Bronchial epithelial cell (primary cell): ENCODE results near the gene RIN2. TPM values are rescaled to one million over a fixed set of nuclear protein-coding genes. Genes with fewer than 3 reads are reported as not detected.
A peak's percentile ranks its signal among the peaks of the same experiment; 100 is the strongest.
"Not testable (repeated sequence)": the region's sequence is repeated elsewhere in the genome, so short reads cannot be mapped to it uniquely, and the experiment has no call there.

Experiments
- DNase-seq: peaks from one replicate; pipeline ENCODE4 v3.0.0-alpha.2; 2010; ENCODE audit warnings: low read depth
- FAIRE-seq: peaks from 2 replicates; lab custom pipeline; 2011; peaks lifted over from hg19 to GRCh38; lab: Jason Lieb, UNC
- H3K27me3 ChIP-seq: 2 replicates; pipeline ENCODE4 v1.5.1; 2011; ENCODE audit warnings: low read length; ENCODE audit not compliant: control insufficient read depth, insufficient read depth
- H3K36me3 ChIP-seq: 2 replicates; pipeline ENCODE4 v1.5.1; 2011; ENCODE audit warnings: low read length; ENCODE audit not compliant: control insufficient read depth, insufficient read depth
- H3K4me3 ChIP-seq: 2 replicates; pipeline ENCODE4 v1.5.1; 2011; ENCODE audit warnings: mild to moderate bottlenecking, low read depth, low read length, control low read depth
- CTCF ChIP-seq: IDR thresholded peaks from 2 replicates; pipeline ENCODE4 v1.5.1; 2011; ENCODE audit warnings: mild to moderate bottlenecking, moderate library complexity, low read length, control low read depth, inconsistent platforms; ENCODE audit not compliant: insufficient read depth, severe bottlenecking
- total RNA-seq: library from RNA; depleted of rRNA; stranded (reverse); fragments of >200 nt; gene quantifications from 2 replicates; pipeline ENCODE4 v1.2.1, GENCODE V29; 2014

The RIN2 gene
- total RNA-seq, 1 donor from 2014 or later, result 41.1 TPM

- peak; percentile 92 for DNase-seq
- FAIRE-seq, result no peak
- Histone ChIP-seq H3K27me3 (no peaks in the 10 kb centered on the region), H3K4me3 (no peak overlapping the region), H3K36me3 (peaks cover 2% of the 10 kb centered on the region)
- TF ChIP-seq CTCF, result peak; percentile 43
Observed at GRCh38 chr20:19802492-19803158, 44.6 kb downstream of the RIN2 start.

- H3K27me3 ChIP-seq, DNase-seq, H3K4me3 ChIP-seq, H3K36me3 ChIP-seq, FAIRE-seq: not testable (repeated sequence)
Observed at GRCh38 chr20:19806276-19806675, 48.2 kb downstream of the RIN2 start.

- Histone ChIP-seq H3K36me3 (no peaks in the 10 kb centered on the region), H3K4me3 (no peak overlapping the region), H3K27me3 (no peaks in the 10 kb centered on the region)
- no peak for TF ChIP-seq CTCF
- no peak for FAIRE-seq
- no peak for DNase-seq
Observed at GRCh38 chr20:19806806-19807190, 48.7 kb downstream of the RIN2 start.

- DNase-seq, result peak; percentile 38
- Histone ChIP-seq H3K27me3 (no peaks in the 10 kb centered on the region), H3K36me3 (no peaks in the 10 kb centered on the region), H3K4me3 (no peak overlapping the region)
- no peak for FAIRE-seq
- TF ChIP-seq CTCF, result no peak
Observed at GRCh38 chr20:19807191-19807945, 49.3 kb downstream of the RIN2 start.
